G401.6 (cell line): ENCODE results near the gene TMEM106B.
A peak's percentile ranks its signal among the peaks of the same experiment; 100 is the strongest.
"Not testable (repeated sequence)": the region's sequence is repeated elsewhere in the genome, so short reads cannot be mapped to it uniquely, and the experiment has no call there.

ENCODE experiments used
- FAIRE-seq: peaks from 2 replicates; lab custom pipeline; 2012; peaks lifted over from hg19 to GRCh38; lab: Jason Lieb, UNC

The TMEM106B gene

DNA sequence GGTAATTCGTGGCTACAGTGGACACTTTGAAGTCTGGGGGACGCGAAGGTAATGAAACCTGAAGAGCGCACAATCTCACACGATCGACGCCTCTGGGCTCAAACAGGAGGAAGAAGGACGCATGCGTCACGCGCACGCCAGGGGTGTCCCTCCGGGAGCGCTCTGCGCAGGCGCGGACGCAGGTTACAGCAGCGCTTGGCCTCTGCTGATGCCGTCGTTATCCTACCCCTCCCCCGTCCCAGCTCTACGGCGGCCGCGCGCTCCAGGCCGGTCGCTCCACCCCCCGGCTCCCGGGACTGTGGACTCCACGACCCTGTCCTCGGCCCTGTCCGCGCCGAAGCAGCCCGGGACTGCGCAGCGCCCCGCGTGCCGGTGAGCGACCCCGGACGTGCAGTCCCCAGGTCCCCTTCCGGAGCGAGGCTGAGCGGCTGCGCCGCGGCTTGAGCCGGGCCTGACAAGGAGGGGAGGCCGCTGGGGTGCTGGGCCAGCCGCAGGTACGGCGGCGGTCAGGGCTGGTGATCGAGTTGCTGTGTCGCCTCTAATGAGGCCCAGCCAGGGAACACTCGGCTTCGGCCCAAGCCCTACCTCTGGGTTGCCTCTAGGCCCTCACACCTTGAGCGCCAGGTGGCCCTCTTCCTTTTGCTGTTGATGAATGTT, at the start of gene TMEM106B:
TSS of gene TMEM106B (plus strand) at position 241 of the 657 bp plus-strand sequence. CDS start 3,517 bp downstream, outside the sequence.
- FAIRE-seq: peak; percentile 93

DNA sequence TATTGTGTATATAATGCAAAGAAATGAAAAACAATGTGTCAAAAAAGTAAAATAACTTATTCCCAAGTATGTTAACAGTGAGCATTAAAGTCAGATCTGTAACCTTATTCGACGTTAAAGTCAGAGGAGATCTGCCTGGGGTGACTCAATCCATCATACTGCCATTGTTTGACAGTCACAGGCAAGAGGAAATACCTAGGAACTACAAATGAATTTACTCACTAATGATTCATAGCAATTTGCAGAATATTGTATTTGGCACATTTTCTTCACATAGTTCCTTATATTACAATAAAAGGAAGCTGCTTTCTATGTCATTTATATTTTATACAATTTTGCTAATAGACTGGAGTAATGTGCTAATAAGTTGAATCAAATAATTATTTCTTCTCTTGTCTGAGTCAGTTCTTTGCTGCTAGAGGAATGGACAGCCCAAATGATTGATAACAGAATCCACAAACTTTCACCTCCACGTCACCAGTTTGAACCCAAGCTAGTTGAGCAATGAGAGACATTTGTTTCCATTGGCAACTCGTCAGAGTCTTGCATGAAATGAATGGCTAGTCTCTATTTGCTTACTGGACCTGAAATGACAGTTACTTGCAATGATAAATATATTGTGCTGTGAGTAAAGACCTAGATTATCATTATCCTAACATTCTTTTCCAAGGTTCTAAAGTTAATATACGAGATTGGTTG, 48.5 kb upstream of the TMEM106B start:
- no peak for FAIRE-seq

- FAIRE-seq: not testable (repeated sequence)
These were observed 43.0 kb upstream of the TMEM106B start for GRCh38 chr7:12168065-12168464.

DNA sequence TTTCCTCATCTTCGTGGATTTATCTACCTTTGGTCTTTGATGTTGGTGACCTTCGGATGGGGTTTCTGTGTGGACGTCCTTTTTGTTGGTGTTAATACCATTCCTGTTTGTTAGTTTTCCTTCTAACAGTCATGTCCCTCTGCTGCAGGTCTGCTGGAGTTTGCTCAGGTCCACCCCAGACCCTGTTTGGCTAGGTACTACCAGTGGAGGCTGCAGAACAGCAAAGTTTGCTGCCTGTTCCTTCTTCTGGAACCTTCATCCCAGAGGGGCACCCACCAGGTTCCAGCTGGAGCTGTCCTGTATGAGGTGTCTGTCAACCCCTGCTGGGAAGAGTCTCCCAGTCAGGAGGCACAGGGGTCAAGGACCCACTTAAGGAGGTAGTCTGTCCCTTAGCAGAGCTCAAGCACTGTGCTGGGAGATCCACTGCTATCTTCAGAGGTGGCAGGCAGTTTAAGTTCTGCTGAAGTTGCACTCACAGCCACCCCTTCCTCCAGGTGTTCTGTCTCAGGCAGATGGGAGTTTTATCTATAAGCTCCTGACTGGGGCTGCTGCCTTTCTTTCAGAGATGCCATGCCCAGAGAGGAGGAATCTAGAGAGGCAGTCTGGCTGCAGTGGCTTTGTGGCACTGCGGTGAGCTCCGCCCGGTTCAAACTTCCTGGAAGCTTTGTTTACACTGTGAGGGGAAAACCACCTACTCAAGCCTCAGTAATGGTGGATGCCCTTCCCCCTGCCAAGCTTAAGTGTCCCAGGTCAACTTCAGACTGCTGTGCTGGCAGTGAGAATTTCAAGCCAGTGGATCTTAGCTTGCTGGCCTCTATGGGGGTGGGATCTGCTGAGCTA, 40.9 kb upstream of the TMEM106B start:
- FAIRE-seq: not testable (repeated sequence)

DNA sequence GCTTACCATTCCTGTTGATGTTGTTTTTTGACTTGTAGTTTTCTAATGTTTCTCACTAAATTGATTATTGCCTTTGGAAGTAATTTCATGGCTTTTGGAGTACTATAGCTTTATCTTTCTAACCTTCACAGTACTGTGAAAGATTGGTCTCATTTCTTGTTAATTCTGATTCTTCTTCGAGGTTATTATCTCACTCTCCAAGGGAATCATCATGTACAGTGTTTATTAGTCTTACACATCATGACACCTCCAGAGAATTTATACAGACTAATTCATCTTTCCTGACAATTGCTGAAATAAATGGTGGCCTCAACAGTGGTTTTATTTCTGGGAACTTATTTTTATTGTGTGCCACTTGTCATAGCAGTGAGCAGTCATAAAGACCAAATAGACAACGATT, 37.4 kb upstream of the TMEM106B start:
- no peak for FAIRE-seq

DNA sequence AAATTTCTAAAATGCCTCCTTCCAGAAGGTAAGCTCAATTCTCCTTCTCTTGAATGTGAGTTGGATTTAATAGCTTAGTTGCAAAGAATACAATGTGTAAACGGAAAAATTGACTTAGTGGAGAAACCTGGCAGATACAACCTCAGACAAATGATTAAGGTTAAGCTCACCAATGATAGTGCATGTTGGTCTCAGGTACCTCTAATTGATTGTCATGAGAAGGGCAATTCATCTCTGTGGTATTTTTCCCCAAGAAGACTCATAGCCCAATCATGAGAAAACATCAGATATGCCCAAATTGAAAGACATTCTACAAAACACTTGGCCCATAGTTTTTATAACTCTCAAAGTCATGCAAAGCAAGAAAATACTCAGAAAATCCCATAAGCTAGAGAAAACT, 36.2 kb upstream of the TMEM106B start:
- FAIRE-seq: no peak

DNA sequence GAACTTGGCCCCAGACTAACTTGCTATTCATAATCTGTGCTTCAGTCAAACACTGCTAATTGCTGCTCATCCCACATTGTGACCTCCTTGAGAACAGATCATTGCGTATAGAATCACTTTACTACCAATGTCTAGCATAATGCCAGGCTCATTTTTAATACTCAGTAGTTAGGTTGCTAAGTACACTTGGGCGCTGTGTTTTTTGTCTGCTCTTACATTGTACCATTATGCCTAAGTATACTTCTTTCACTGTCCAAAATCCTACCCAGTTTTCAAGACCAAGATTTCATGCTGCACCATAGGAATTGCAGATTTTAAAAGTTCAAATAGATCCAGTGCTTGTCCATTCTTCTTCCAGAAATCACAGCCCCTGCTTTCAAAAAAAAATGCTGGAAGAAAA, 32.8 kb upstream of the TMEM106B start:
- FAIRE-seq: no peak

- peak; percentile 80 for FAIRE-seq
These were observed 16.7 kb upstream of the TMEM106B start for GRCh38 chr7:12194426-12194825.

GRCh38 chr7:12196386-12196785, 14.7 kb upstream of the TMEM106B start:
- no peak for FAIRE-seq

DNA sequence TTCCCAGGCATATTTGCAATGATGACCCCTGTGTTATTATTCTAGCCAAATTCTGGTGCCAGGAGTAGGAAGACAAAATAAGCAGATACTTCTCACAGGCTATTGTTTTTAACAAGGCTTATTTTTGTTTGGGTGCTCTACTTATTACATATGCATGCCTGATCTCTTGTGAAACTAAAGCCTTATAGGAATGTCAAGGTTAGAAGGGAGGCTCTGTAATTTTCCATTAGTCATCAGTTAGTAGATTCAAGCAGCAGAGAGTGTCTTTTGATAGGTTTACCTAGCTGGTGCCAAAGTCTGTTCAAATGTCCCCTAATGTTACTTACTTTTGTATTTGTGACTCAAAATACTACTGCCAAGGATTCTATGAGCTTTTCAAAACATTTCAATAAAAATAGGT, 11.7 kb upstream of the TMEM106B start:
- no peak for FAIRE-seq

DNA sequence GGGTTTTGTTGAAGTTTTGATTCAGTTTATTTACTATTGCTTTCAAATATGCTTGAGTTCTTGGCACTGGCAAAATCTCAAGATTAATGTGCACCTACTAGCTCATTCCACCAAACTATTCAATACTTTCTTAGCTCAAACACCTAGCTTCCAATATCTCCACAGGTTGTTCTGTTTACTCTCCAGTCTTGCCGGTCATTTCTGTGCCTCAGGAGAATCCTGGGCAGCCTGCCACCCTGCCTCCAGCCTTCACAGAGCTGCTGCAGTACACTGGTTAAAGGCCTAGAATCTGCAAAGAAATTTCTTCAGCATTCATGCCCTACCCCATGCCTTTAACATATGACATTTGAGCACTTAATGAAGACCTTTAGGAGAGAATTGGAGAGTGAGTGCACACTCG, 4.0 kb upstream of the TMEM106B start:
- no peak for FAIRE-seq

GRCh38 chr7:12209221-12209620, 1.9 kb upstream of the TMEM106B start:
- no peak for FAIRE-seq

DNA sequence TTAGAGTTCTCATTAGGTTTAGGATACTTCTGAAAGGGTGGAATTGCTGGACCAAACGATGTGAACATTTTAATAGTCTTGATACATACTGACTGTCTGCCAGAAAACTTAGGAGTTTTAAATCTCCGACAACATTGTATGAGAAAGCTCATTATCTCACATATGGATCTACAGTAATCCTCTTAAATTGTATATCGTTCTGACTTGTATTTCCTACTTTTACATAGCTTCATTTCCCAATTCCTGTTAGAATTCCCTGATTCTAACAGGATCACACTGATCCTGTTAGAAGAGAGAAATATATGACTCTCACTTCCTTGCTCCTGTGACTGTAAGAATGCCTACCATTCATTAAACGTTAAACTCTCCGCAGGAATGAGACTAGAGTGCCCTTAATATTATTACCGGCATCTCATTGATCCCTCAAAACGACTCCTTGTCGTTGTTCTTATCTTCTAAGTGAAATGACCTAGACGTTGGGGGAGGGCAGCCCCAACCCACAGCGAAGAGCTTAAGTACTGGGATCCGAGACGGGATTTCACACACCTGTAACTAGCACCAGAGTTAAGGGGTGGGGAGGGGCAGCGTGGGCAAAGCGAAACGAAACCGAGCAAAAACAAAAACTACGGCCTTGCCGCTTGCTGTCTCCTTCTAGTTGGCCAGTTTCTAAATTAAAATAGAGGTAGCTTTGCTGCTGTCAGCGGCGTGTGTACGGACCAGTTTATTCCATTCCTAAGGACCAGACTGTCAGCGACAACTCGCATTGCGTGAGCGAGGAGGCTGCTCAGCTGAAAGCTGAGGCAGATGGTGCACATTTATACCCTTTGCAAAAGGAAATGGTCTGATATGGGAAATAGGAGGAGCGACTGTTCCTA, 678 bp upstream of the TMEM106B start:
- FAIRE-seq: no peak

GRCh38 chr7:12211711-12212485, 804 bp downstream of the TMEM106B start:
- FAIRE-seq: no peak

DNA sequence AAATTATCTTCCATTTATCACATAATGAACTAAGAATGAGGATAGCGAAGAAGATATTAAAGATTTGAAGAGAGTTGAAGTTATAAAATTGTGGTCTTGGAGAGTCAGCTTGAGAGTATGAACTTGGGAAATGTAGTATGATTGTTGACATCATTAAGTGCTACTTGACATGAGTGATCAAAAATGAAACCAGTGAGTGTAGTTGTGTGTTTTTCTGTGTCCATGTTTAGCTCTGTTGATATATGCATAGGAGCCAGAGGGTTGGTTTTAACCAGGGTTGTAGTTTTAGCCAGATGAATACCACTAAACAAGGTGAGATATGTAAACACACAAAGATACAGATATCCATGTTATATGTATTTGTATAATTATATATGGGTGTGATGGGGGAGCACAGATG, 6.2 kb downstream of the TMEM106B start:
- FAIRE-seq: no peak

GRCh38 chr7:12220389-12221046, 9.4 kb downstream of the TMEM106B start:
- no peak for FAIRE-seq

DNA sequence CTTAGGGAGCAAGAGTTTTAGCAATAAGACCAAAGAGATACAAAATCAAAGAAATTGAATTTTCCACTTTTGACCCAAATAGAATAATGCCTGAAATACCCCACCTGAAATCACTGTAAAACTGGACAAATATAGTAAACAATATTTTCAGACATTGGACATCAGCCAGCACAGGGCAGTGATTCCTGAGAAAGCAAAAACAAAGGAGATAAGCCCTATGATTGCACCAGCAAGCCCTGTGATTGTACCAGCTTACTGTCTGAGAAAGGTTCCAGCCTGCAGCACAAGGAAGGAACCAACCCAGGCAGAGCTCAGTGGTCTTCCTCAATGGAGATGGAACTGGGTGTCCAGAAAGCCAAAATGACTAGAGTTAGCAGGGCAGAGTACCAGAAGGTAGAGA, 10.3 kb downstream of the TMEM106B start:
- FAIRE-seq: no peak

DNA sequence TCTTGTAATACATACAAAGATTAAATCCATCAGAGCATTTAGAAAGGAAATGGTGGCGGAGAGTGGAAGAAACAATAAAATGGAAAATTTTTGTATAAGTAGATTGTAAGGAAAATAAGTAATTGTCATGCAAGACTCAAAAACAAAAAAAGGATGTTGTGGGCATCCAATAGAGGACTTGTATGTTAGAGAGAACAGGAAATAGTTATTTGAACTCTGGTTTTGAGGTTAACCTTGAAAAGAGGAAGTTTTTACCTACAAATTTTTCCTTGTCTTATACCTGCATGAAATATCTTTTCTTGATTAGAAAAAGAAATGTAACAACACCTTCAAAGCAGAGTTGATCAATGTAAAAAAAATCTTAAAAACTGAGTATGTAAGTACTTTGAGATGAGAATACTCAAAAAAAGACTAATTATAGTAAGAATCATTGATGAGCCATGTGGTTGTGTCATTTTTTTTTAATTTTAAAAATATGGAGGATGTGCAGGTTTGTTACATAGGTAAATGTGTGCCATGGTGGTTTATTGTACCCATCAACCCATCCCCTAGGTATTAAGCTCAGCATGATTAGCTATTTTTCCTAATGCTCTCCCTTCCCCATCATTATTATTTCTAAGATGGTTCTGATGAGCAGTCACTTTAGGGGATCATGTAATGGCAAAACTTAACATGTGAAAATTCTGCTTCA, 11.9 kb downstream of the TMEM106B start:
- peak; percentile 59 for FAIRE-seq

DNA sequence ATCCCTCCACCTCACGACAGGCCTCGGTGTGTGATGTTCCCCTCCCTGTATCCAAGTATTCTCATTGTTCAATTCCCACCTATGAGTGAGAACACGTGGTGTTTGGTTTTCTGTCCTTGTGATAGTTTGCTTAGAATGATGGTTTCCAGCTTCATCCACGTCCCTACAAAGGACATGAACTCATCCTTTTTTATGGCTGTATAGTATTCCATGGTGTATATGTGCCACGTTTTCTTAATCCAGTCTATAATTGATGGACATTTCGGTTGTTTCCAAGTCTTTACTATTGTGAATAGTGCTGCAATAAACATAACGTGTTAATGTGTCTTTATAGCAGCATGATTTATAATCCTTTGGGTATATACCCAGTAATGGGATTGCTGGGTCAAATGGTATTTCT, 13.9 kb downstream of the TMEM106B start:
- not testable (repeated sequence) for FAIRE-seq

GRCh38 chr7:12226756-12227155, 15.7 kb downstream of the TMEM106B start:
- FAIRE-seq: no peak
